Fibroblast of skin of left quadriceps (primary cell): ENCODE data around the gene CPNE5.

Experiments used
- DNase-seq, 2 experiments: peaks; one replicate each; pipeline ENCODE4 v3.0.0-alpha.2; 2013; ENCODE audit warnings: low read depth in 2 of 2

The CPNE5 gene

DNA sequence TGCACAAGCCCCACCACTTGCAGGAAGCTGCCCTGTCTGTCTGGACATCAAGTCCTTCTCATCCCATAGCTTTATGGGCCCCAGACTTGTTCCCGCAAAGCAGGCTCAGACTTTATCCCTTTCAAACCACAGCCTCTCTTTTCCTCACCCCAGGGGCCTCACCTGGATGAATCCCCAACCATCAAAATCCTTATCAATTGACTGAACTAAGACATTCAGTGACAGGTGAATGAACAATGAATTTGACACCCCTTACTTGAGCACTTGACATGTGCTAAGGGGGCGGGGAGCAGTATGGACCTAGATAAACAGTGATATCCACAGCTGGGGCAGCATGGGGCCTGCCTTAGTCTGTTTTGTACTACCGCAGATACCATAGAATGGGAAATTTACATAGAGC lies 136.6 kb downstream of the CPNE5 start:
- no peak for DNase-seq

DNA sequence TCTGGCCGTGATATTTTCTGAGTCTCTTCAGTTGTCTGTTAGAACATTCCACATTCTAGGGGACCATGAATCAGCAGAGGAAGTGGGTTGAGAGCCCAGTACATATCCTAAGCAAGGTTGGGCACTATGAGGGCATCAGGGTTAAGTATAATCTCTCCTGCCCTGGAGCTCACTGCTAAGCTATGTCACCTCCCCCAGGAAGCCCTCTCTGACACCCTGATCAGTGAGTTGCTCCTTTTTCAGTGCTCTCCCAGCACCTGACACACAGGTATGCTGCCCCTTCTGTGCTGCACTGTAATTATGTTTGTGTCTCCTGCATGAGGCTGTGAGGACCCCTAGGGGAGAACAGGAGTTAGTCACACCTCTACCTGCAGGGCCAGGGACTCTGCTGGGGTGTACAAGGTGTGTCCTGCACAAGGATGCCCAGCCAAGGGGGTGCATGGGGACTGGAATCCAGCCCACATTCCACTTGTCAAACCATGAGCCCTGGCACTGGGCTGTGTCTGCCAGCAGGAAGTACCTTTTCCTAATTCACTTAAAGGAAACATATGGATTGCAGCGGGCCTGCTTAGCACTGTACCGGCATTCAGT lies 137.7 kb downstream of the CPNE5 start:
- DNase-seq: no peak

DNA sequence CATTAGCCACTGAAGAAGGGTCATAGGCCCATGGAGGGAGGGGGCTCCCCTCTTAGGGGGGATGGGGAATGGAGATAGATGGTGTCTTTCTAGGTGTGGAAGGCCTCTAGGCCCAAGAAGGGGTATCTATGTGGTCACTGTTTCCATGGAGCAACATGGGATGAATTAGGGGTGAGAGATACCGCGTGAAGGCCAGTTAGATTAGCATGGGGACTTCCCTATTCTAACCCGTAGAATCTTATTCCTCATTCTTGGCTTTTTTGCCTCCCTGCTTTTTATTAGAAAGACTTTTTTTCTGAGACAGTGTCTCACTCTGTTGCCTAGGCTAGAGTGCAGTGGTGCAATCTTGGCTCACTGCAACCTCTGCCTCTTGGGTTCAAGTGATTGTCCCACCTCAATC lies 138.4 kb downstream of the CPNE5 start:
- no peak for DNase-seq

DNA sequence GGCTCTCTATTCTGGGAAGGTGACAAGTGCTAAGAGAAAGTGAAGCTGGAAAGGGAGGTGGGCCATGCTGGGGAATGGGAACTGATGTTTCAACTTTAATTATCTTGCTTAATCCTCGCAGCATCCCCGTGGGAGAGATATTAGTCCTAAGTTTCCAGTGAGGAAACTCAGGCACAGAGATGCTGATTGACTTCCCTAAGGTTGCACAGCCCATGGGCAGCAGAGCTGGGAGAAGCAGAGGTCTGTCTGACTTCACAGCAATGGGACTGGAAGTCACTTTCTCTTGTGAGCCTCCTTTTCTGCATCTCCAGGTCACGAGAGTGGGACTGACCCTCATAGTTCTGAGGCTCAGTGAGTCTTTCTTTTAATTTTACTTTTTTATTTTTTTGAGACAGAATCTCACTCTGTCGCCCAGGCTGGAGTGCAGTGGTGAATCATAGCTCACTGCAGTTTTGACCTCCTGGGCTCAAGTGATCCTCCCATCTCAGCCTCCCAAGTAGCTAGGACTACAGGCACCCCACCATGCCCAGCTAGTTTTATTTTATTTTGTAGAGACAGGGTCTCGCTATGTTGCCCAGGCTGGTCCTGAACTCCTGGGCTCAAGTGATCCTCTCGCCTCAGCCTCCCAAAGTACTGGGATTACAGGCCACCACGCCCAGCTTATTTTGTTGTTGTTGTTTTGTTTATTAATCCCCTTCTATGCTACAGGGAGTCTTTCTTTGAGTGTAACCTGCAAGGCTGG lies 139.0 kb downstream of the CPNE5 start:
- no peak for DNase-seq

DNA sequence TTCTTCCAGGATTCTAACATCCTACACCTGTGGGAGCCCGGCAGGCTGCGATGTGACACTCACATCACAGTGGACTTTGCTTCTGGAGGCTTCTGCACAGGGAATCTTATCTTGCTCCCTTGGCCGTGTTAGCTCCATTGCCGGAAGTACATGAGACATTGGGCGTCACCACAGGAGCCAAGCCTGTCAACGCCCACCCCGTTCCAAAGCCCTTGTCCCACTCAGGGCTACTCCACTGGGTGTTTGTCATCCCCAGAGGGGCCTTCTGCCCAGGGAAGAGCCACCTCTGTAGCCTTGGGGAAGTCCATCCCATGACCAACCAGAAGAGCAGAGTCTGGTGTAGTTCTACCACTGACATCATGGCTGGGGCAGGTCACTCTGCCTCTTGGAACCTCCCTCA lies 139.9 kb downstream of the CPNE5 start:
- DNase-seq: no peak

DNA sequence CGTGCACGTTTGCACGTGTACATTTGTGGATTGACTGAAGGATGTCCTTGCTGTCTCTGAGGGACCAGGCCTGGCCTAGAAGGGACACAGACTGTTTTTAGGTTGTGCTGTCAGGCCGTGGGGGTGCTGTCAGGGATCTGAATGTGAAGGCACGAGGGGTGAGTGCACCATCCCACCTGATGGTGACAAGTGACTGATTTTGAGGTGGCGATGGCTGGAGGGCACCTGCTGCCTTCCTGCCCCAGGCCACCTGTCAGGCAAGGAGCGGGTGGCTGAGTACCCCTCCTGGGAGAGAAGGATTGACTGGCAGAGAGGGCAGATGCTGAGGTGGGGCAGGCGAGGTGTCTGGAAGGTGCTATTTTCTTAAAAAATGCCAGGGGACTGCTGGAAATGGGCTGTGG lies 140.4 kb downstream of the CPNE5 start:
- DNase-seq: no peak

DNA sequence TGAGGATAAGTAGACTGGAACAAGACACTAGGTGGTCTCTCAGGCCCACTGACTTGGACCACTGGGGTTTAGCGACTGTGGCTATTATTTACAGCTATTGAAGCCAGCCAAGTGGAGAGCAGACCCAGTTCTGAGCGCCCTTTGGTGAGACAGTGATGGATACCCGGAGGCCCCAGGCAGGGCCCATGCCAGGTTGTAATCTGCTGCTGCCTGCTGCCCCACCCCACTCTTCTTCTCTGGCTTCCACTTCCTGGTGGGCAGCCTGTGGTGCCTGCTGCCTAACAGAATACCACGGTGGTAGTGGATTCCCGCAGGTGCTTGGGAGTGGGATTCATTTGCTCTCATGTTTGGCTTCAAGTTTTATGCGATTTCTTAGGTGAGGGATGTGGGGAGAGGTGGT lies 141.0 kb downstream of the CPNE5 start:
- no peak for DNase-seq

DNA sequence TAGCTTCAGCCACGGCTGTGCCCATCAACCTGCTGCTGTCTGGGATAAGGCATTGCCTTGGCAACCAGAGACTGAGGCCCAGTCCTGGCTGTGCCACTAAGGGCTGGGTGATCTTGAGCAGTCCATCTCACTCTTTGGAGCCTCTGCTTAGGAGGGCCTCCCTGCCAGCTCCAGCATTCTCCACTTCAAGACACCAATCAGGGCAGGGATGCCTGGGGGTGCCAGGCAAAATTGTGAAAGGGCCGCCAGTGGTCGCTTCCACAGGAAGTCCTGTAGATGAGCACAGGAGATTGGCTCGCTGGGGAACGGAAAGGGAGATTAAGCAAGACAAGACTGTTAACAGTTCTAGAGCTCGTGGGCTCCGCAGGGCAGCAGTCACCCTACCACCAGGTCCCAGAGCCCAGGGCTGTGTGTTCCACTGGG lies 141.8 kb downstream of the CPNE5 start, which contains the start of gene RAB44:
TSS of gene RAB44 (plus strand) at position 346 of the 423 bp plus-strand sequence. CDS start 6,410 bp downstream, outside the sequence.
- no peak for DNase-seq

DNA sequence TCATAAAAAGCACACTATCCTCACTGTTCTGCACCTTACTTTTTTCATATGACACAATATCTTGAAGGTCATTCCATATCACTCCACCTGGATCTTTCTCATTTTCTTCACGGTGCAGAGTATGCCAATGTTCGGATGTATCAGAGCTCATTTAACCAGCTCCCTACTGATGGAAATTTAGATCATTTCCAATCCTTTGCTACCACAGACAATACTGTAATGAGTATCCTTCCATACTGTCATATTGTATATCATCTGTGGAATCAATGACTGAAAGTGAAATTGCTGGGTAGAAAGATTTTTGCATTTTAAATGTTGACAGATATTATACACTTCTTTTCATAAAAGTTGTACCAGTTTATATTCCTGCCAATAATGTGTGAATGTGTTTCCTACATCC lies 143.8 kb downstream of the CPNE5 start:
- no peak for DNase-seq

DNA sequence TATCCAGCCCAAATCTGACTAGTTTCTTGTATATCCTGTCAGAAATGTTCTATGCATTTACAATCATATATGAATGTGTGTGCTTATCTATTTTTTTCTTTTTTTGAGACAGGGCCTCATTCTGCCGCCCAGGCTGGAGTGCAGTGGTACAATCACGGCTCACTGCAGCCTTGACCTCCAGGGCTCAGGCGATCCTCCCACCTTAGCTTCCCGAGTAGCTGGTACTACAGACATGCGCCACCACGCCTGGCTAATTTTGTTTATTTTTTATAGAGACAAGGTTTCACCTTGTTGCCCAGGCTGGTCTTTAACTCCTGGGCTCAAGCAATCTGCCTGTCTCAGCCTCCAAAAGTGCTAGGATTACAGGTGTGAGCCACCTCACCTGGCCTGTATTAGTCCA lies 144.6 kb downstream of the CPNE5 start:
- DNase-seq: no peak

DNA sequence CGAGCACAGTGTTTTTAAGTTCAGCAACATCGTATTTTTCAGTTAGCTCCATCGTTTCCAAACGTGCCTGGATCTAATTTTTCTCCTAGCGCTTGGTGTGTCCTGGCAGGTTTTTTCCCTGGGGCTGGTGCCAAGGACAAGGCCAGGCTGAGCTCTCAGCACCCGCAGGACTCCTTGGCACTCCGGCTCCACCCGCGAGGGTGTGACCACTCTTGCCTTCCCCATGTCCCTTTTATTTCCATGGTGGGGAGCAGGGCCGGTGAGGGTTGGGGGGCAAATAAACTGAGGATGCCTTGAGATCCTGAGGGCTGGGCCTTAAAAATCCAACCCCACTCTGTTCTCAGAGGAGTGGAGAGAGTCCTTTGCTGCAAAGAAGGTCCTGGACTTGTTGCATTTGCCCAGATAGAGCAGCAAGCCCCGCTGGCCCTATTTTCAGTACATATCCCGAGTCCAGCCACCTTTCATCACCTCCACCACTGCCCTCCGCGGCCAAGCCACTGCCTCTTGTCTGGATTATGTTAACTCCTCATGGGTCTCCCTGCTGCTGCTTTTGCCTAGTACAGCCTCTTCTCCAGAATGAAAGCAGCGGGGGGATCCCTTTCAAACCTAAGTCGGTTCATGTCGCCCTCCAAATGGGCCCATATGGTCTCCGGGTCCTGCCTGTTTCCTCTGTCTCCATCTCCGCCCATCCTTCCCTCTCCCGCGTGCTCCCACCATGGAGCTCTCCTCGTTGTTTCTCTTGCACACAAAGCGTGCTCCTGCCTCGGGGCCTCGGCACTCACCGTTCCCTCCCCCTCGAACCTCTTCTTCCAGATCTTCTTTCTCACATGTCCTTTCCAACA lies 146.2 kb downstream of the CPNE5 start:
- DNase-seq: no peak

DNA sequence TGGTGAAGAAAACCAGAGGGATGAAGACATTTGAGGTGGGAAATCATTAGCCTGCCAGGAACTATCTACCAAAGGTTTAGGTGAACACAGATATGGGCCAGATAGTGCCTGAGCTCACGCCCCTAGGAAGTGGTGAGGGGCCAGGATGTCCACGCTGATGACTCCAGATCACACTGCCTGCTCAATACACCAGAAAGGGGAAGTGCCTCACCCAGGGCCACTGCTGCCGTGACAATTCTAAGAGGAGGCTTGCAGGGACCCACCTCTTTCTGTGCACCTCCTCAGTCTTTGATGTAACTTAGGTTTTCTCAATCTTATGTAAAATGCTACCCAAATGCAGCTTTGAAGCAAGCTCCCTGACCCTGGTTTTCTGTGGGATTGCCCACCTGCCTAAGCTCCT lies 147.0 kb downstream of the CPNE5 start:
- no peak for DNase-seq

DNA sequence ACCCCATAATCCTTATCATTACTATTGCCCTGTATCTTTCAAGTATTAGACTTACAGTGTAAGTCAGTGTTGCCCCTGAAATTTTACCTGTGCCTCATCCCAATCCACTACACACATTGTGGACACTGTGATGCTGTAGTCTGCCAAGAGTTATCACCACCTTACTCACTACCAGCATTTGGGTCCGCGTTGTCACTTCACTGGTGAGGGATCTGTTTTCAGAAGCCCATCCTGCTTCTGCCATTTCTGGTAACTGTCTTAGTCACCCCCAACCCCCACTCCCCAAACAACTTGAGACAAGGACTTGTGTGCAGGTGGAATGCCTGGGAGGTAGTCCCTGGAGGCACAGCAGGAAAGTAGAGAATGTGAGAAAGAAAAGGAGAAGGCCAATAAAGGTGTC lies 147.6 kb downstream of the CPNE5 start:
- DNase-seq: no peak

DNA sequence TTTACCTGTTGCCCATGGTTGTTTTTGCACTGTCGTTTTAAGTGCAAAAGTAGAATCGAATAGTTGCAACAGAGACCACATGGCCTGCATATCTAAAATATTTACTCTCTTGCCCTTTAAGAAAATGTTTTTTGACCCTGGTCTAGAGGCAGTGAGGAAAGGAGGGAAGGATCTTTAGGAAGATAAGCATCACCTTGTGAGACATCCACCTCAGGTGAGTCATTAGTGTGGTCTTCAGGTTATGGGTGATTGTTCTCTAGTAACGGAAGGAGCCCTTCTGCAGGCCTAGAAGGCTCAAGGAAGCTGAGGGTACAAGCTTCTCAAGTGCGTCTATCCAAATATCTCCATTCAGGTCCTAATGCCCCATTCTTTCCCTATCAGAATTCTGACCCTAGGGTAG lies 148.2 kb downstream of the CPNE5 start:
- DNase-seq: no peak
